Liver (tissue), 9 donors: Measurements from ENCODE around the gene COL15A1. TPM values are rescaled to one million over a fixed set of nuclear protein-coding genes. Genes with fewer than 3 reads are reported as not detected.

Experiments
- DNase-seq: peaks from one replicate; pipeline ENCODE4 v3.0.0-alpha.2; 2017; ENCODE audit warnings: low spot score
- H3K27ac ChIP-seq, 2 donors: one replicate each; pipeline ENCODE4 v1.7.0; 2013; ENCODE audit warnings: inconsistent platforms in 2 of 2, low read length in 2 of 2, control low read depth in 1 of 2, low read depth in 1 of 2, mild to moderate bottlenecking in 1 of 2
- H3K27me3 ChIP-seq, 4 donors: one replicate each; pipeline versions ENCODE4 v1.6.1 to v1.7.0; 2013; ENCODE audit warnings: low read length in 3 of 4, inconsistent platforms in 1 of 4, mild to moderate bottlenecking in 1 of 4, moderate library complexity in 1 of 4; ENCODE audit not compliant: control insufficient read depth in 4 of 4, insufficient read depth in 4 of 4
- H3K36me3 ChIP-seq, 4 donors: one replicate each; pipeline versions ENCODE4 v1.6.1 to v1.7.0; 2013; ENCODE audit warnings: low read length in 3 of 4, mild to moderate bottlenecking in 3 of 4, low read depth in 1 of 4, moderate library complexity in 1 of 4; ENCODE audit not compliant: control insufficient read depth in 4 of 4, insufficient read depth in 3 of 4
- H3K4me1 ChIP-seq, 4 donors: one replicate each; pipeline versions ENCODE4 v1.6.1 to v1.7.0; 2013; ENCODE audit warnings: low read length in 3 of 4, mild to moderate bottlenecking in 3 of 4, moderate library complexity in 1 of 4; ENCODE audit not compliant: control insufficient read depth in 4 of 4, insufficient read depth in 4 of 4
- H3K4me3 ChIP-seq, 3 donors: one replicate each; pipeline versions ENCODE4 v1.6.1 to v1.7.0; 2013; ENCODE audit warnings: low read length in 3 of 3, control low read depth in 1 of 3, low read depth in 1 of 3, mild to moderate bottlenecking in 1 of 3
- H3K9ac ChIP-seq, 2 donors: one replicate each; pipeline ENCODE4 v1.7.0; 2013; ENCODE audit warnings: low read length in 2 of 2, mild to moderate bottlenecking in 2 of 2, moderate library complexity in 2 of 2, control low read depth in 1 of 2, low read depth in 1 of 2
- H3K9me3 ChIP-seq, 4 donors: one replicate each; pipeline versions ENCODE4 v1.6.1 to v1.7.0; 2013; ENCODE audit warnings: low read length in 3 of 4; ENCODE audit not compliant: control insufficient read depth in 4 of 4
- EGR1 ChIP-seq, 2 donors: IDR thresholded peaks; 2 replicates each; pipeline ENCODE4 v1.6.1; 2016 to 2018; ENCODE audit warnings: antibody characterized with exemption in 2 of 2, low read depth in 2 of 2
- FOXA1 ChIP-seq: IDR thresholded peaks from 2 replicates; pipeline ENCODE4 v1.6.1; 2016; ENCODE audit warnings: antibody characterized with exemption
- FOXA2 ChIP-seq: IDR thresholded peaks from 2 replicates; pipeline ENCODE4 v1.6.1; 2016; ENCODE audit warnings: antibody characterized with exemption
- GABPA ChIP-seq, 2 donors: IDR thresholded peaks in 1 of 2; conservative IDR thresholded peaks in 1 of 2; 2 replicates each; pipeline ENCODE4 v1.6.1; 2016; ENCODE audit warnings: antibody characterized with exemption in 2 of 2, mild to moderate bottlenecking in 1 of 2, moderate library complexity in 1 of 2
- HNF4A ChIP-seq, 2 donors: conservative IDR thresholded peaks; 2 replicates each; pipeline ENCODE4 v1.6.1; 2016; ENCODE audit warnings: antibody characterized with exemption in 2 of 2, mild to moderate bottlenecking in 2 of 2
- HNF4G ChIP-seq: IDR thresholded peaks from 2 replicates; pipeline ENCODE4 v1.6.1; 2016; ENCODE audit warnings: antibody characterized with exemption
- JUND ChIP-seq, 2 donors: IDR thresholded peaks; 2 replicates each; pipeline ENCODE4 v1.6.1; 2016; ENCODE audit warnings: antibody characterized with exemption in 2 of 2
- NR2F2 ChIP-seq: IDR thresholded peaks from 2 replicates; pipeline ENCODE4 v1.6.1; 2016; ENCODE audit warnings: antibody characterized with exemption
- RAD21 ChIP-seq, 2 donors: IDR thresholded peaks; 2 replicates each; pipeline ENCODE4 v1.6.1; 2016; ENCODE audit warnings: antibody characterized with exemption in 2 of 2, mild to moderate bottlenecking in 2 of 2
- RXRA ChIP-seq, 2 donors: IDR thresholded peaks; 2 replicates each; pipeline ENCODE4 v1.6.1; 2017 to 2018; ENCODE audit warnings: antibody characterized with exemption in 2 of 2, mild to moderate bottlenecking in 1 of 2
- SP1 ChIP-seq: IDR thresholded peaks from 2 replicates; pipeline ENCODE4 v1.6.1; 2018; ENCODE audit warnings: antibody characterized with exemption, mild to moderate bottlenecking
- TAF1 ChIP-seq: conservative IDR thresholded peaks from 2 replicates; pipeline ENCODE4 v1.6.1; 2016; ENCODE audit warnings: antibody characterized with exemption, mild to moderate bottlenecking
- YY1 ChIP-seq: IDR thresholded peaks from 2 replicates; pipeline ENCODE4 v1.6.1; 2016; ENCODE audit warnings: antibody characterized with exemption, mild to moderate bottlenecking
- ZBTB33 ChIP-seq: IDR thresholded peaks from 2 replicates; pipeline ENCODE4 v1.6.1; 2016; ENCODE audit warnings: antibody characterized with exemption
- WGBS: extraction: QIAGEN DNeasy Blood & Tissue Kit; methylation state at CpG from one replicate; pipeline ENCODE4 v1.1.7; 2013; 5-methylcytosine and 5-hydroxymethylcytosine counted together
- polyA plus RNA-seq, 2 donors: library from polyadenylated mRNA; stranded (reverse) in 1 of 2; unstranded in 1 of 2; fragments of 200-250 nt in 1 of 2; fragments of >200 nt in 1 of 2; fragmentation: Nextera tagmentation in 1 of 2; extraction: Ambion mirVana in 1 of 2; gene quantifications; one replicate each; pipeline versions ENCODE4 v1.2.1 to v1.2.3, GENCODE V29; 2013 to 2015
- total RNA-seq, 2 donors: library from RNA; depleted of rRNA; stranded (reverse); fragments of >200 nt; gene quantifications; one replicate each; pipeline ENCODE4 v1.2.3, GENCODE V29; 2014
- TF ChIP-seq, protein P1 (sequence below): fragments of 150-350 bp; IDR thresholded peaks from 2 replicates; pipeline ENCODE4 v1.5.1; 2017; ENCODE audit warnings: improper control_type of control experiment, low read depth, low read length; ENCODE audit not compliant: missing input control
- TF ChIP-seq, protein P2 (sequence below): IDR thresholded peaks from 2 replicates; pipeline ENCODE4 v1.6.1; 2016; ENCODE audit warnings: antibody characterized with exemption, mild to moderate bottlenecking
- TF ChIP-seq, protein P3 (sequence below): IDR thresholded peaks from 2 replicates; pipeline ENCODE4 v1.6.1; 2016; ENCODE audit warnings: antibody characterized with exemption
- TF ChIP-seq, protein P4 (sequence below): IDR thresholded peaks from 2 replicates; pipeline ENCODE4 v1.6.1; 2016; ENCODE audit warnings: antibody characterized with exemption
- donor health status: healthy.
- donor health status: healthy.
- donor health status: healthy.
- donor health status: healthy.
- donor health status: healthy.

The COL15A1 gene
- total and polyA plus RNA-seq, 4 donors = 0.10 to 0.42 (median 0.24) TPM

DNA sequence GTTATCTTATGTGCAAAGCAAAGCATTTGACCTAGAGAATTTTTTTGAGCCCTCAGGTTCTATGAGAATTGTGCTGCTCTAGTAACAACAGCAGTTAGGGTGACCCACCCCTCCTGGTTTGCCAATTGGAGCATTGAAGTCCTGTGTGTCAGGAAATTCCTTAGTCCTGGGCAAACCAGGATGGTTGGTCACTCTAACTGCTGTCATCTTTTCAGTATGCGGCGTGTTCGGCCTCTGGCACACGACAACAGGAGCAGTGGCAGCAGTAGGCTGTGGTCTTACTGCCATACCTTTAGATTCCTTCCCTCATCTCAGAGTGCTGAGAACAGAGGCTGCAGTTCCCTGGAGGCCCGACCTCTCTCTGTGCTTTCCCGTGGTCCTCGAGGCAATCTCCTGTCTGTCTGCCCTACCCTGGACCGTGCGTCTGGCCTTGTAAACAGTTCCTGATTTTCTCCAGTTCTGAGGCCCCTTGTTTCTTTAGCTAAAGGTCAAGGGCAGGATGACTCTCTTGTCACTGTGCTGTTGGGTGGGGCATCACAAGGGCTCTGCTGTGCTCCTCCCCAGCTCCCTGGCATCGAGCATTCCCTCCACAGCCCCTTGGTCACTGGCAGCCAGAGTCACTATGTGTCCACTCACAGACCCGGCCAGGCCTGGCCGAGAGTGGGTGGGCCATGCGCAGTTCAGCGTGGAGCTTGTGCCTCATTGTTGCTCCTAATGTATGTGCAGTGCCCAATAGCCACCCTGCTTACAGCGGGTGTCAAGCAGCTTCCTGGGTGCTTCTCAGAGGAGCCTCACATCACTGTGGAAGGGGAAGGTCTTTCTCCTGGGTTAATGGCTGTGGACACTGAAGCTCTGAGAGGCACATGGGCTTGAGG is 18.5 kb upstream of the COL15A1 start:
- H3K9ac ChIP-seq = no peak overlapping the region
- H3K9me3 ChIP-seq = no peaks in the 10 kb centered on the region
- no peaks in the 10 kb centered on the region for H3K27me3 ChIP-seq
- TF ChIP-seq YY1 (no peak), HNF4G (no peak), FOXA1 (no peak), JUND (IDR thresholded peaks at IDR 0.05) (no peak), EGR1 (IDR thresholded peaks at IDR 0.05; ENCODE audit: low read depth in 2 of 2) (no peak), TAF1 (no peak), HNF4A (conservative IDR thresholded peaks at IDR 0.05) (no peak), FOXA2 (no peak), SP1 (no peak), GABPA (IDR thresholded peaks at IDR 0.05 in 1 of 2, conservative IDR thresholded peaks at IDR 0.05 in 1 of 2) (no peak), RAD21 (IDR thresholded peaks at IDR 0.05) (no peak), RXRA (IDR thresholded peaks at IDR 0.05) (no peak), ZBTB33 (no peak), NR2F2 (no peak)
- TF ChIP-seq, protein P1, sequence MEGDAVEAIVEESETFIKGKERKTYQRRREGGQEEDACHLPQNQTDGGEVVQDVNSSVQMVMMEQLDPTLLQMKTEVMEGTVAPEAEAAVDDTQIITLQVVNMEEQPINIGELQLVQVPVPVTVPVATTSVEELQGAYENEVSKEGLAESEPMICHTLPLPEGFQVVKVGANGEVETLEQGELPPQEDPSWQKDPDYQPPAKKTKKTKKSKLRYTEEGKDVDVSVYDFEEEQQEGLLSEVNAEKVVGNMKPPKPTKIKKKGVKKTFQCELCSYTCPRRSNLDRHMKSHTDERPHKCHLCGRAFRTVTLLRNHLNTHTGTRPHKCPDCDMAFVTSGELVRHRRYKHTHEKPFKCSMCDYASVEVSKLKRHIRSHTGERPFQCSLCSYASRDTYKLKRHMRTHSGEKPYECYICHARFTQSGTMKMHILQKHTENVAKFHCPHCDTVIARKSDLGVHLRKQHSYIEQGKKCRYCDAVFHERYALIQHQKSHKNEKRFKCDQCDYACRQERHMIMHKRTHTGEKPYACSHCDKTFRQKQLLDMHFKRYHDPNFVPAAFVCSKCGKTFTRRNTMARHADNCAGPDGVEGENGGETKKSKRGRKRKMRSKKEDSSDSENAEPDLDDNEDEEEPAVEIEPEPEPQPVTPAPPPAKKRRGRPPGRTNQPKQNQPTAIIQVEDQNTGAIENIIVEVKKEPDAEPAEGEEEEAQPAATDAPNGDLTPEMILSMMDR = no peak
- TF ChIP-seq, protein P2, sequence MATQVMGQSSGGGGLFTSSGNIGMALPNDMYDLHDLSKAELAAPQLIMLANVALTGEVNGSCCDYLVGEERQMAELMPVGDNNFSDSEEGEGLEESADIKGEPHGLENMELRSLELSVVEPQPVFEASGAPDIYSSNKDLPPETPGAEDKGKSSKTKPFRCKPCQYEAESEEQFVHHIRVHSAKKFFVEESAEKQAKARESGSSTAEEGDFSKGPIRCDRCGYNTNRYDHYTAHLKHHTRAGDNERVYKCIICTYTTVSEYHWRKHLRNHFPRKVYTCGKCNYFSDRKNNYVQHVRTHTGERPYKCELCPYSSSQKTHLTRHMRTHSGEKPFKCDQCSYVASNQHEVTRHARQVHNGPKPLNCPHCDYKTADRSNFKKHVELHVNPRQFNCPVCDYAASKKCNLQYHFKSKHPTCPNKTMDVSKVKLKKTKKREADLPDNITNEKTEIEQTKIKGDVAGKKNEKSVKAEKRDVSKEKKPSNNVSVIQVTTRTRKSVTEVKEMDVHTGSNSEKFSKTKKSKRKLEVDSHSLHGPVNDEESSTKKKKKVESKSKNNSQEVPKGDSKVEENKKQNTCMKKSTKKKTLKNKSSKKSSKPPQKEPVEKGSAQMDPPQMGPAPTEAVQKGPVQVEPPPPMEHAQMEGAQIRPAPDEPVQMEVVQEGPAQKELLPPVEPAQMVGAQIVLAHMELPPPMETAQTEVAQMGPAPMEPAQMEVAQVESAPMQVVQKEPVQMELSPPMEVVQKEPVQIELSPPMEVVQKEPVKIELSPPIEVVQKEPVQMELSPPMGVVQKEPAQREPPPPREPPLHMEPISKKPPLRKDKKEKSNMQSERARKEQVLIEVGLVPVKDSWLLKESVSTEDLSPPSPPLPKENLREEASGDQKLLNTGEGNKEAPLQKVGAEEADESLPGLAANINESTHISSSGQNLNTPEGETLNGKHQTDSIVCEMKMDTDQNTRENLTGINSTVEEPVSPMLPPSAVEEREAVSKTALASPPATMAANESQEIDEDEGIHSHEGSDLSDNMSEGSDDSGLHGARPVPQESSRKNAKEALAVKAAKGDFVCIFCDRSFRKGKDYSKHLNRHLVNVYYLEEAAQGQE = no peak
- TF ChIP-seq, protein P3, sequence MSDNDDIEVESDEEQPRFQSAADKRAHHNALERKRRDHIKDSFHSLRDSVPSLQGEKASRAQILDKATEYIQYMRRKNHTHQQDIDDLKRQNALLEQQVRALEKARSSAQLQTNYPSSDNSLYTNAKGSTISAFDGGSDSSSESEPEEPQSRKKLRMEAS = no peak
- TF ChIP-seq, protein P4, sequence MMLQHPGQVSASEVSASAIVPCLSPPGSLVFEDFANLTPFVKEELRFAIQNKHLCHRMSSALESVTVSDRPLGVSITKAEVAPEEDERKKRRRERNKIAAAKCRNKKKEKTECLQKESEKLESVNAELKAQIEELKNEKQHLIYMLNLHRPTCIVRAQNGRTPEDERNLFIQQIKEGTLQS = no peak
- no peak overlapping the region for H3K4me3 ChIP-seq
- no peaks in the 10 kb centered on the region for H3K36me3 ChIP-seq
- H3K27ac ChIP-seq = no peak overlapping the region
- no peak for DNase-seq
- WGBS = 86% methylated on average over 15 of the region's 15 CpGs
- no peaks in the 10 kb centered on the region for H3K4me1 ChIP-seq
